Measurements from ENCODE around the gene SFXN4. TPM values are rescaled to one million over a fixed set of nuclear protein-coding genes. Genes with fewer than 3 reads are reported as not detected.
"Not testable (repeated sequence)": the region's sequence is repeated elsewhere in the genome, so short reads cannot be mapped to it uniquely, and the experiment has no call there.

SFXN4 gene
- total RNA-seq, 1 donor from 2014 or later, result 13.2 TPM

GRCh38 chr10:119098576-119098975, 66.9 kb downstream of the SFXN4 start:
- no peak for DNase-seq (ENCODE audit: low spot score)
- H3K9me3 ChIP-seq (ENCODE audit: low read depth), result no peaks in the 10 kb centered on the region
- H3K36me3 Mint-ChIP-seq, result no peaks in the 10 kb centered on the region
- TF ChIP-seq CTCF (IDR thresholded peaks at IDR 0.05) (no peak), EZH2 (IDR thresholded peaks at IDR 0.05) (no peak), EZH2phosphoT487 (IDR thresholded peaks at IDR 0.05) (no peak)
- peaks cover 4% of the 10 kb centered on the region for H3F3A ChIP-seq (ENCODE audit: low read depth)
- no peaks in the 10 kb centered on the region for H3K4me1 ChIP-seq
- H3K4me3 Mint-ChIP-seq, result no peak overlapping the region
- H3K27ac ChIP-seq, result no peak overlapping the region
- no peak overlapping the region for H2AFZ ChIP-seq (replicated peaks)
- no peaks in the 10 kb centered on the region for H4K20me1 ChIP-seq (ENCODE audit: low read depth)
- no peak overlapping the region for H3K4me2 ChIP-seq
- H3K4me1 Mint-ChIP-seq, result peaks cover 3% of the 10 kb centered on the region
- H3K79me2 ChIP-seq (ENCODE audit: low read depth), result no peaks in the 10 kb centered on the region
- H3K4me3 ChIP-seq, result no peak overlapping the region
- no peaks in the 10 kb centered on the region for H3K9me3 Mint-ChIP-seq
- no peak overlapping the region for H3K27ac Mint-ChIP-seq
- no peak overlapping the region for H3K9ac ChIP-seq
- H3K27me3 Mint-ChIP-seq (ENCODE audit: insufficient read depth, low read depth), result peaks cover 11% of the 10 kb centered on the region
- H3K27me3 ChIP-seq, result no peaks in the 10 kb centered on the region
- H3K36me3 ChIP-seq, result no peaks in the 10 kb centered on the region

DNA sequence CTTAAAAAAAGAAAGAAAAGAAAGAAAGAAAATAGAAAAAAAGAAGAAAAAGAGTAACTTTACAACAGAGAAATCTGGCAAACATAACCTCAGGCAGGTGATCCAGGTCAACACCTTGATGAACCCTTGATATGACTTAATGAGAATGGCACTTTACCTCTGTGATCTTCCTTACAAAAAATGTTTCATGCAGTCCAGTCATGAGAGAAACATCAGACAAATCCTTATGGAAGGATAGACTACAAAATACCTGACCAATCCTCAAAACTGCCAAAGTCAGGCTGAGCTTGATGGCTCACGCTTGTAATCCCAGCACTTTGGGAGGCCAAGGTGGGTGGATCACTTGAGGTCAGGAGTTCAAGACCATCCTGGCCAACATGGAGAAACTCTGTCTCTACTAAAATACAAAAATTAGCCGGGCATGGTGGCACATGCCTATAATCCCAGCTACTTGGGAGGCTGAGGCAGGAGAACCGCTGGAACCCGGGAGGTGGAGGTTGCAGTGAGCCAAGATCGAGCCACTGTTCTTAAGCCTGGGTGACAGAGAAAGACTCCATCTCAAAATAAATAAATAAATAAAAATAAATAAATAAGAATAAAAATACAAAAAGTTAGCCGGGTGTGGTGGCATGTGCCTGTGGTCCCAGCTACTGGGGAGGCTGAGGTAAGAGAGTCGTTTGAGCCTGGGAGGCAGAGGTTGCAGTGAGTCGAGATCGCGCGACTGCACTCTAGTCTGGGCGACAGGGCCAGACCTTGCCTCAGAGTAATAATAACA, 68.7 kb downstream of the SFXN4 start:
- not testable (repeated sequence) for H3F3A ChIP-seq (ENCODE audit: low read depth); H3K36me3 Mint-ChIP-seq; H3K27ac ChIP-seq; H3K9me3 ChIP-seq (ENCODE audit: low read depth); H3K4me3 Mint-ChIP-seq; H3K9ac ChIP-seq; DNase-seq (ENCODE audit: low spot score); H3K27ac Mint-ChIP-seq; H3K4me1 ChIP-seq; H3K4me3 ChIP-seq; H3K79me2 ChIP-seq (ENCODE audit: low read depth); H3K27me3 ChIP-seq; H4K20me1 ChIP-seq (ENCODE audit: low read depth); H3K27me3 Mint-ChIP-seq (ENCODE audit: insufficient read depth, low read depth); H3K36me3 ChIP-seq; H3K4me2 ChIP-seq; H3K4me1 Mint-ChIP-seq; H3K9me3 Mint-ChIP-seq; H2AFZ ChIP-seq (replicated peaks)

GRCh38 chr10:119095640-119096039, 69.9 kb downstream of the SFXN4 start:
- Mint-ChIP-seq H3K36me3 (no peaks in the 10 kb centered on the region), H3K4me1 (no peaks in the 10 kb centered on the region), H3K9me3 (no peaks in the 10 kb centered on the region), H3K27ac (no peak overlapping the region), H3K27me3 (ENCODE audit: insufficient read depth, low read depth) (peaks cover 8% of the 10 kb centered on the region), H3K4me3 (no peak overlapping the region)
- Histone ChIP-seq H3K36me3 (no peaks in the 10 kb centered on the region), H3K79me2 (ENCODE audit: low read depth) (no peaks in the 10 kb centered on the region), H3K4me1 (no peaks in the 10 kb centered on the region), H3F3A (ENCODE audit: low read depth) (no peaks in the 10 kb centered on the region), H3K4me2 (no peak overlapping the region), H3K9ac (no peak overlapping the region), H3K9me3 (ENCODE audit: low read depth) (no peaks in the 10 kb centered on the region), H3K27me3 (no peaks in the 10 kb centered on the region), H4K20me1 (ENCODE audit: low read depth) (no peaks in the 10 kb centered on the region), H3K4me3 (no peak overlapping the region), H2AFZ (replicated peaks) (no peak overlapping the region), H3K27ac (no peak overlapping the region)
- TF ChIP-seq EZH2 (IDR thresholded peaks at IDR 0.05), result no peak
- TF ChIP-seq CTCF (IDR thresholded peaks at IDR 0.05), result no peak
- TF ChIP-seq EZH2phosphoT487 (IDR thresholded peaks at IDR 0.05), result no peak
- DNase-seq (ENCODE audit: low spot score), result no peak

- Histone ChIP-seq H3F3A (ENCODE audit: low read depth) (no peaks in the 10 kb centered on the region), H3K27me3 (no peaks in the 10 kb centered on the region), H3K36me3 (no peaks in the 10 kb centered on the region), H3K4me3 (no peak overlapping the region), H3K4me1 (no peaks in the 10 kb centered on the region), H3K27ac (no peak overlapping the region), H4K20me1 (ENCODE audit: low read depth) (no peaks in the 10 kb centered on the region), H2AFZ (replicated peaks) (no peak overlapping the region), H3K4me2 (no peak overlapping the region), H3K9me3 (ENCODE audit: low read depth) (no peaks in the 10 kb centered on the region), H3K9ac (no peak overlapping the region), H3K79me2 (ENCODE audit: low read depth) (no peaks in the 10 kb centered on the region)
- no peaks in the 10 kb centered on the region for H3K9me3 Mint-ChIP-seq
- no peak for DNase-seq (ENCODE audit: low spot score)
- H3K36me3 Mint-ChIP-seq, result no peaks in the 10 kb centered on the region
- H3K27me3 Mint-ChIP-seq (ENCODE audit: insufficient read depth, low read depth), result peaks cover 9% of the 10 kb centered on the region
- TF ChIP-seq CTCF (IDR thresholded peaks at IDR 0.05) (no peak), EZH2phosphoT487 (IDR thresholded peaks at IDR 0.05) (no peak), EZH2 (IDR thresholded peaks at IDR 0.05) (no peak)
- H3K4me3 Mint-ChIP-seq, result no peak overlapping the region
- no peak overlapping the region for H3K27ac Mint-ChIP-seq
- H3K4me1 Mint-ChIP-seq, result no peaks in the 10 kb centered on the region
Measured at GRCh38 chr10:119090968-119091367, 74.5 kb downstream of the SFXN4 start.
